ENCODE data around the gene ACY1.
"Not testable (repeated sequence)": the region's sequence is repeated elsewhere in the genome, so short reads cannot be mapped to it uniquely, and the experiment has no call there.

Gene ACY1

DNA sequence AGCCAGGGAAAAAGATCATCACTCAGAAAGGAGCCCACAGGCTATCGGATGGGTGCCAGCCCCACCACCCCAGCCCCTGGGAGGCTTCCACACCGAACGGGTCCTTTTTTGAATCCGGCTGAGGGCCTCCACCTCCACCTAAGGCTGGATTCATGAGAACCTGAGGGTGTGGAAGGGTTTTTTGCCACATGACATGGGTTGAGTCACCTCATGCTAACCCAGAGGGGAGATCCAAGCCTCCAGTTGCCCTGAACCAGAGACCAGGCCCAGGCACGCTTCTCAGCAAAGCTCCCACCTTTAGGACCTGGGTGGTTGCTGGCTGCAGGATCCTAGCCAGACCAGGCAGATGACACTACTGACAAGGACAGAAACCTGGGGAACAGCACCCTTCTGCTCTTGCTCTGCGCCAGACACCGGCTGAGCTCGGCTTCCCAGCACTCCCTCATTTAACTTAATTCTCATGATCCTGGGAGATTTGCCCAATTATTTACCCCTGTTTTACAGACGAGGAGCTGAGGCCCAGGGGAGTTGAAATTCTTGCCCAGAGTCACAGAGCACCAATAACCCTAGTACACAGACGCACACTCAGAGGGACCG, 47.5 kb downstream of the ACY1 start:
- DNase-seq = no peak

DNA sequence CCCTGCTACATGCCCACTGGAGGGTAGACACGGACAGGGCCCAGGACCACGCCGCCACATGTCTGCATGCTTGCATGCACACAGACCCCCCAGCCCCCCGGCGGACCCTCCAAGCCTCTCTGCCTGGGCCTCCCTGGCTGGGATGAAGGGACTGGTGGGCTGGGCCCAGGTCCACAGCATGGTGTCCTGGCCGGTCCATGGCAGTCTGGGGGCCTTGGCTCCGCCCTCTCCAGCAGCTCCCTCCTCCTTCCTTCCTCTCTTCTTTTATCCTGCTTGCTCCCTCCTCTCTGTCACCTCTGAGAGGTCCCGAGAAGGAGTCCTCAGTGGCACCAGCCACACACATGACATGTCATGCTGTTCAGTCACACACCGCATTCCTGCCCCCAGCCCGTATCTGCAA, 48.6 kb downstream of the ACY1 start:
- no peak for DNase-seq

DNA sequence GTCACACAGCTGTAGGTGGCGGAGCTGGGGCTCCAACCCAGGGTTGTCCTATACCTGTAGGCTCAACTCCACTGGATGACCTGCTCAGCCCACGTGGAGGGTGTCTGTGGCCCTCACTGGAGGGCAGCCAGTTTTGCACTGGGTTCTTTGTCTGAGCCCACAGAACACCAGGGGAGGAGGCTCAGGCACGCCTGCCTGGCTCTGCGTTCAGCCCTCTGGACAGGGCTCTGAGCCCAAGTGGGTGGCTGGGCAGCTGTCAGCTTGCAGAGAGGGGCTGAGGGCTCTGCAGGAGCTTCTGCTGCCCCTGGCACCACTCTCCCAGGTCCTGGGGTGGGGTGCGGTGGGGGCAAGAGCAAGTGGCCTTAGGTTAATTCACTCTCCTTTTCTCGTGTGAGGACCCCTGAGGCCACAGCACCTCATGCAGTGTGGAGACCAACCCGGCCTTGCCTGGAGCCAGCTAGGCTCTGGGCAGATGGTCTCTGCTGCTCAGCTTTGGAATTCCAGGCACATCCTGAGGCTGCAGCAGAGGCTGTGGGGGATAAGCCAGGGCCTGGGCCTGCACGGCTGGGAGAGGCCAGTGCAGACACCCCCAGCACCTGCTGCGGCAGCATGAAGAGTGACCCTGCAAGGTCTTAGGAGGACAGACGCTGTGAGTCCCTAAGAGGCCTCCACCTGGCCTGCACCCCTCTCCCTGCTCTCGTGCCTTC, 49.5 kb downstream of the ACY1 start:
- no peak for DNase-seq

DNA sequence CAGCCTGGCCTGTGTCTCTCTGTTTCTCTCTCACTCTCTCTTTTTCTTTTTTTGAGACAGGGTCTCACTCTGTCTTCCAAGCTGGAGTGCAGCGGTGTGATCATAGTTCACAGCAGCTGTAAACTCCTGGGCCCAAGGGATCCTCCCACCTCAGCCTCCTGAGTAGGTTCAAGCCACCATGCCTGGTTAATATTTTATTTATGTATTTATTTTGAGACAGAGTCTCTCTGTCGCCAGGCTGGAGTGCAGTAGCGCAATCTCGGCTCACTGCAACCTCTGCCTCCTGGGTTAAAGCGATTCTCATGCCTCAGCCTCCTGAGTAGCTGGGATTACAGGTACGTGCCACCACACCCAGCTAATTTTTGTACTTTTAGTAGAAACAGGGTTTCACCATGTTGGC, 50.4 kb downstream of the ACY1 start:
- DNase-seq = not testable (repeated sequence)

DNA sequence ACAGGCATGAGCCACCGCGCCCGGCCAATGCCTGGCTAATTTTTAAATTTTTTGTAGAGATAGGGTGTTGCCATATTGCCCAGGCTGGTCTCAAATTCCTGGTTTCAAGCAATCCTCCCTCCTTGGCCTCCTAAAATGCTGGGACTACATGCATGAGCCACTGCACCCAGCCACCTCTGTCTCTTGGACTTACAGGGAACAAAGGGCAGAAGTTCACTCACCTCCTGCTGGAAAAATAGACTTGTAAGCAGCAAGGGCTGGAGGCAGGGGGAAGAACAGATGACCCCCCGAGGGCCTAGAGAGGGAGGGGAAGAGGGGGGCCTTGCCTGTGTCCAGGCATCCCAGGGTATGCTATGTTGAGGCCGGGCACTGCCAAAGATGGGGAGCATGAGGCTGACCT, 50.9 kb downstream of the ACY1 start:
- DNase-seq = no peak

DNA sequence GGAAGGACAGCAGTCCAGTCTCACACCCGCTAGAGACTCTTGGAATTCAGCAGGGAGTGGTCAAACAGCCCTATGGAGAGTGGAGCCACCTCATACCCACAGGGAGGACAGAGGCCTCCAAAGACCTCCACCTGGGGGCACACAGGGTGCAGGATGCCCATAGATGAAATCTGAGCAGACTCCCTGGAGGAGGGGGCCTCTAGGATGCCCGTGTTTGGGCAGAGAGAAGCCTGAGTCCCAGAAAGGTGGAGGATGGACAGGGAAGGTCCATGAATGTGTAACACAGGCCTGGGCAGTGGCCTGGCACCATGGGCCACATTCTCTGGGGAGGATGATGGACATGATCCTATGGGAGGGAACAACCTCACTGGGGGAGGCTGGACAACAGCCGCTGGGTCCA, 51.3 kb downstream of the ACY1 start:
- no peak for DNase-seq

DNA sequence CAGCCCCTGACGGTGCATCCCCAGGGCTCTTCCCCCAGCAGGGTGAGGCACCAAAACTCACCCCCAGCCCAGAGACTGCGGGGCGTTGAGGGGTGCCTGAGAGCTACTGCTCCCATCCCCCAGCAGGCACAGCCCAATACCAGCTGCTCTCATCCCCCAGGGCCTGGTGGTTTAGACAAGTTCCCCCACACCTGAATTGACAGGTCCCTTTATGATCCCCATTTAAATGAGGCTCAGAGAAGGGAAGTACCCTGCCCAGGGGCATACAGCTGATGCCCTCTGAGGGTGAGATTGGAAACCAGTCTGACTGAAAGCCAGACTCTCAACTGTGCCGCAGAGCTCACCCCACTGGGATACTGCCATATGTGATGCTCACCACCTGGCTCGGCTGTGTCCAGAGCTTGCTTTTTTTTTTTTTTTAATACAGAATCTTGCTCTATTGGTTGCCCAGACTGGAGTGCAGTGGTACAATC, 52.9 kb downstream of the ACY1 start:
- DNase-seq = no peak

DNA sequence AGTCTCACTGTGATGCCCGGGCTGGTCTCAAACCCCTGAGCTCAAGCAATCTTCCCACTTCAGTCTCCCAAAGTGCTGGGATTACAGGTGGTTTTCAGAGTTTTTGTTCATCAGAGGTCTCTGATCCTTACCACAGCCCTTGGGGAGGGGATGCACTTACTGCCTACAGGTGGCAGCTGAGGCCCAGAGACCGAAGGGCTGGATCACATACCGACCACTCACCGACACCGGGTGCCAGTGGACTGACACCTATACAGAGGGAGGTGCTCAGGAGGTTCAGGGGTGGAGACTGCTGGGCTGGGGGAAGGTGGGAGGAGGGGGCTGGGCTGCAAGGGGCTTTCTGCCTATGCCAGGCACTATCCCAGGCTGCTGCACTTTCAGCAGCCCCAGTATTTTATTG, 53.5 kb downstream of the ACY1 start:
- DNase-seq = peak; percentile 56

DNA sequence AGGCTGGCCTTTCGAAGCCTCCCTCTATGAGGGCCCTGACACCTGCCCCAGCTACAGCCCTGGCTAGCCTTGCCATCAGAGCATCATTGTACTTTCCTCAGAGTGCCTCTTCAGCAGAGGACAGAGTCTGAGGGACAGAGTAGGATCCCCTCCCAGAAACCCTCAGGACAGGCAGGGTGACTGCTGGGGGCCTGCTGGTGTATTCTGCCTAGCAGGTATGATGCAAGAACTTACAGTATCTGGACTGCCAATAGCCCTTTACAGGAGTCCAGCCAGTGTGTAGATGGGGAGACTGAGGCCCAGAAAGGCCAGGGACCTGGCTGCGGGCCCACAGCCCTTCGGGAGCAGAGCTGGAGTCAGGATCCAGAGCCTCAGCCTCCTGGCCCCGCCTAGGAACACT, 54.0 kb downstream of the ACY1 start:
- DNase-seq = no peak

DNA sequence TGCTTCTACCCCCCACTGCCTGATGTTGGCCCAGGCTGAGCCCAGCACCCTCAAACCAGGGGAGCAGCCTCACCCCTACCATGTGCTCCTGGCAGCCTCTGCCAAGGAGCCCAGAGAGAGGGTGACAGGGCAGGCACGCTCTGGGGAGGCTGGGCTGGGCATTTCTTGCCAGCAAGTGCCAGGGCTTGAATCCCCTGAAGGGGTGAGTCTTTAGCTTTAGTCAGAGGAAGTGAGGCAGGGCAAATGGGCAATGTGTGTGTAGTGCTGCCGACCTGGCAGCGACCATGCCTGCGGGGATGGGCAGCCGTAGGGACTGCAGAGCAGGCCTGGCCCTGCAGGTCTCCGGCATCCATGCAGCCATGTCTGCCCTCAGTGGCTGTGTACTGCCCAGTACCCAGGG, 54.9 kb downstream of the ACY1 start:
- no peak for DNase-seq
